HG03280 (cell line): ENCODE results near the gene NPAS3.

Experiments
- ATAC-seq: cut with Tn5 transposase; IDR thresholded peaks from one replicate; pipeline ENCODE4 v1.9.1; 2021; ENCODE audit warnings: mild to moderate bottlenecking, moderate library complexity; ENCODE audit not compliant: unreplicated experiment

Gene NPAS3

GRCh38 chr14:32940066-32940651 is 1.5 kb downstream of the NPAS3 start:
- ATAC-seq, result no peak

- no peak for ATAC-seq
Observed at GRCh38 chr14:32940711-32941667, 2.3 kb downstream of the NPAS3 start.

GRCh38 chr14:32941668-32942065 is 3.0 kb downstream of the NPAS3 start:
- no peak for ATAC-seq

- ATAC-seq, result no peak
Observed at GRCh38 chr14:32947081-32947480, 8.4 kb downstream of the NPAS3 start.

GRCh38 chr14:32947792-32948191 is 9.1 kb downstream of the NPAS3 start:
- no peak for ATAC-seq

GRCh38 chr14:32950584-32950983 is 11.9 kb downstream of the NPAS3 start:
- ATAC-seq, result no peak

- ATAC-seq, result no peak
Observed at GRCh38 chr14:32967421-32967820, 28.7 kb downstream of the NPAS3 start.

GRCh38 chr14:32968972-32969544 is 30.4 kb downstream of the NPAS3 start:
- no peak for ATAC-seq

GRCh38 chr14:32977913-32978312 is 39.2 kb downstream of the NPAS3 start:
- ATAC-seq, result no peak

GRCh38 chr14:32978691-32979255 is 40.1 kb downstream of the NPAS3 start:
- no peak for ATAC-seq

- ATAC-seq, result no peak
Observed at GRCh38 chr14:32980178-32980901, 41.7 kb downstream of the NPAS3 start.

- no peak for ATAC-seq
Observed at GRCh38 chr14:32980902-32981501, 42.3 kb downstream of the NPAS3 start.

- no peak for ATAC-seq
Observed at GRCh38 chr14:32984241-32984930, 45.7 kb downstream of the NPAS3 start.

GRCh38 chr14:32985866-32986265 is 47.2 kb downstream of the NPAS3 start:
- ATAC-seq, result no peak

- ATAC-seq, result no peak
Observed at GRCh38 chr14:32986791-32987540, 48.3 kb downstream of the NPAS3 start.

- ATAC-seq, result no peak
Observed at GRCh38 chr14:32991691-32992090, 53.0 kb downstream of the NPAS3 start.

GRCh38 chr14:32993921-32994320 is 55.2 kb downstream of the NPAS3 start:
- ATAC-seq, result no peak

- ATAC-seq, result no peak
Observed at GRCh38 chr14:32996343-32996742, 57.7 kb downstream of the NPAS3 start.

GRCh38 chr14:32998433-32998832 is 59.8 kb downstream of the NPAS3 start:
- no peak for ATAC-seq
